Stimulated activated CD8-positive, alpha-beta memory T cell treated with anti-CD3 and anti-CD28 coated beads, Interleukin-4, amount 100 ng/mL, for 4 hours (primary cell): ENCODE measurements around the gene USP44.
"Not testable (repeated sequence)": the region's sequence is repeated elsewhere in the genome, so short reads cannot be mapped to it uniquely, and the experiment has no call there.

Experiments used
- DNase-seq, 2 donors: peaks; one replicate each; pipeline ENCODE4 v3.0.0-alpha.2; 2020; ENCODE audit warnings: low read depth in 2 of 2, low spot score in 1 of 2

USP44 gene

GRCh38 chr12:95511977-95512376 is 39.3 kb downstream of the USP44 start:
- no peak for DNase-seq

GRCh38 chr12:95509300-95509699 is 42.0 kb downstream of the USP44 start:
- DNase-seq, result no peak

GRCh38 chr12:95506707-95507523 is 44.4 kb downstream of the USP44 start:
- DNase-seq, result no peak

GRCh38 chr12:95505039-95505438 is 46.2 kb downstream of the USP44 start:
- no peak for DNase-seq

- DNase-seq, result no peak
Measured at GRCh38 chr12:95504140-95504539, 47.1 kb downstream of the USP44 start.

GRCh38 chr12:95499772-95500171 is 51.5 kb downstream of the USP44 start:
- DNase-seq, result no peak

GRCh38 chr12:95498968-95499367 is 52.3 kb downstream of the USP44 start:
- DNase-seq, result no peak

- DNase-seq, result no peak
Measured at GRCh38 chr12:95497031-95497430, 54.2 kb downstream of the USP44 start.

- no peak for DNase-seq
Measured at GRCh38 chr12:95495433-95495832, 55.8 kb downstream of the USP44 start.

GRCh38 chr12:95494888-95495287 is 56.4 kb downstream of the USP44 start:
- DNase-seq, result no peak

GRCh38 chr12:95492462-95492861 is 58.8 kb downstream of the USP44 start:
- DNase-seq, result no peak

GRCh38 chr12:95487024-95487423 is 64.3 kb downstream of the USP44 start:
- no peak for DNase-seq

- DNase-seq, result no peak
Measured at GRCh38 chr12:95484524-95484923, 66.8 kb downstream of the USP44 start.

- not testable (repeated sequence) for DNase-seq
Measured at GRCh38 chr12:95482564-95482963, 68.7 kb downstream of the USP44 start.

- DNase-seq, result no peak
Measured at GRCh38 chr12:95481888-95482287, 69.4 kb downstream of the USP44 start.

- DNase-seq, result no peak
Measured at GRCh38 chr12:95481072-95481471, 70.2 kb downstream of the USP44 start.

- no peak for DNase-seq
Measured at GRCh38 chr12:95480230-95480629, 71.0 kb downstream of the USP44 start.

- no peak for DNase-seq
Measured at GRCh38 chr12:95474660-95474958, 76.7 kb downstream of the USP44 start.

- peak; percentile 80 to 84 for DNase-seq
Measured at GRCh38 chr12:95473884-95474659, 77.2 kb downstream of the USP44 start, which contains the start of gene METAP2. Gene METAP2 (plus strand): TSS chr12:95474152. CDS start chr12:95474180, 28 bp downstream.

- DNase-seq, result peak in 1 of 2 donors; percentile 11
Measured at GRCh38 chr12:95473231-95473883, 77.9 kb downstream of the USP44 start.

GRCh38 chr12:95470300-95470699 is 81.0 kb downstream of the USP44 start:
- no peak for DNase-seq
